B cell (primary cell): ENCODE measurements around the gene SOX3. TPM values are rescaled to one million over a fixed set of nuclear protein-coding genes. Genes with fewer than 3 reads are reported as not detected.

Source experiments
- ATAC-seq: fragments of 200-7000 bp; cut with Tn5 transposase; one replicate; pipeline ENCODE4 v1.10.0; 2021; ENCODE audit warnings: low read depth, mild to moderate bottlenecking, moderate number of reproducible peaks, moderate library complexity
- CTCF ChIA-PET: fragments of 350-600 bp; sonication (Branson Sonifier 250); formaldehyde crosslinking; loops from one replicate; lab custom pipeline; 2021; ENCODE audit warnings: antibody characterized with exemption, inconsistent platforms; lab: Charles Lee
- POLR2A ChIA-PET: fragments of 350-600 bp; sonication (Branson Sonifier 250); formaldehyde crosslinking; loops from one replicate; lab custom pipeline; 2021; ENCODE audit warnings: antibody characterized with exemption; lab: Charles Lee
- DNase-seq: peaks from one replicate; pipeline ENCODE4 v3.0.0; 2013
- H2AFZ ChIP-seq: 2 replicates; pipeline ENCODE4 v1.6.1; 2012; ENCODE audit warnings: mild to moderate bottlenecking, low read depth, low read length; ENCODE audit not compliant: insufficient read depth, poor library complexity, severe bottlenecking
- H3K27ac ChIP-seq, 2 donors: 1 replicate in 1 of 2; 2 replicates in 1 of 2; pipeline ENCODE4 v1.5.1; 2012 to 2013; ENCODE audit warnings: low read length in 2 of 2, mild to moderate bottlenecking in 2 of 2, moderate library complexity in 1 of 2
- H3K27me3 ChIP-seq, 4 experiments: fragments of 200-600 bp in 1 of 4; sonication (generic) in 1 of 4; replicated peaks in 1 of 4; 1 replicate in 2 of 4; 2 replicates in 2 of 4; pipeline versions ENCODE4 v1.6.1 to v1.7.0; 2013 to 2016; ENCODE audit warnings: low read length in 3 of 4, mild to moderate bottlenecking in 2 of 4, mixed read lengths in 1 of 4, moderate library complexity in 1 of 4; ENCODE audit not compliant: insufficient read depth in 4 of 4, control insufficient read depth in 3 of 4; ENCODE audit errors: control extremely low read depth in 1 of 4
- H3K36me3 ChIP-seq, 2 experiments: replicated peaks in 1 of 2; 1 replicate in 1 of 2; 2 replicates in 1 of 2; pipeline versions ENCODE4 v1.6.1 to v1.7.1; 2013; ENCODE audit warnings: low read length in 1 of 2; ENCODE audit not compliant: insufficient read depth in 2 of 2, control insufficient read depth in 1 of 2; ENCODE audit errors: control extremely low read depth in 1 of 2, extremely low read depth in 1 of 2
- H3K4me1 ChIP-seq, 2 donors: fragments of 200-600 bp in 1 of 2; sonication (generic) in 1 of 2; 1 replicate in 1 of 2; 2 replicates in 1 of 2; pipeline versions ENCODE4 v1.5.1 to v1.6.1; 2013 to 2017; ENCODE audit warnings: low read length in 2 of 2; ENCODE audit not compliant: control insufficient read depth in 2 of 2, insufficient read depth in 2 of 2
- H3K4me2 ChIP-seq: replicated peaks from 2 replicates; pipeline ENCODE3; 2012; ENCODE audit warnings: mild to moderate bottlenecking, low read depth, low read length; ENCODE audit not compliant: poor library complexity, severe bottlenecking
- H3K4me3 ChIP-seq, 5 experiments: fragments of 200-600 bp in 1 of 5; sonication (generic) in 1 of 5; 1 replicate in 3 of 5; 2 replicates in 2 of 5; pipeline versions ENCODE4 v1.5.1 to v1.7.0; 2011 to 2016; ENCODE audit warnings: low read length in 4 of 5, mild to moderate bottlenecking in 4 of 5, low read depth in 2 of 5, control low read depth in 1 of 5, moderate library complexity in 1 of 5; ENCODE audit not compliant: insufficient read depth in 1 of 5; ENCODE audit errors: control extremely low read depth in 1 of 5, extremely low read depth in 1 of 5
- H3K79me2 ChIP-seq: fragments of 200-600 bp; sonication (generic); one replicate; pipeline ENCODE4 v1.6.0; 2016; ENCODE audit warnings: low read length; ENCODE audit not compliant: control insufficient read depth, insufficient read depth
- H3K9ac ChIP-seq: fragments of 200-600 bp; sonication (generic); 2 replicates; pipeline ENCODE4 v1.6.1; 2017; ENCODE audit warnings: mild to moderate bottlenecking, low read length, moderate library complexity
- H3K9me3 ChIP-seq, 3 donors: one replicate each; pipeline versions ENCODE4 v1.6.1 to v1.7.1; 2013; ENCODE audit warnings: low read length in 2 of 3; ENCODE audit not compliant: control insufficient read depth in 2 of 3, insufficient read depth in 1 of 3; ENCODE audit errors: control extremely low read depth in 1 of 3
- H4K20me1 ChIP-seq: 2 replicates; pipeline ENCODE4 v1.6.0; 2012; ENCODE audit warnings: mild to moderate bottlenecking, low read length; ENCODE audit not compliant: insufficient read depth, control insufficient read depth, poor library complexity, severe bottlenecking
- H3K27ac Mint-ChIP-seq: one replicate; pipeline ENCODE4 v1.8.0; 2021; ENCODE audit warnings: mixed read lengths
- H3K27me3 Mint-ChIP-seq: one replicate; pipeline ENCODE4 v1.8.0; 2021; ENCODE audit warnings: mixed read lengths
- H3K4me1 Mint-ChIP-seq: one replicate; pipeline ENCODE4 v1.8.0; 2021; ENCODE audit warnings: mixed read lengths
- H3K4me3 Mint-ChIP-seq: one replicate; pipeline ENCODE4 v1.8.0; 2021; ENCODE audit warnings: mixed read lengths
- H3K9me3 Mint-ChIP-seq: one replicate; pipeline ENCODE4 v1.8.0; 2022; ENCODE audit warnings: mixed read lengths; ENCODE audit not compliant: insufficient read depth
- CTCF ChIP-seq: fragments of 200-600 bp; IDR thresholded peaks from one replicate; pipeline ENCODE4 v1.8.0; 2022; ENCODE audit warnings: antibody characterized with exemption, mild to moderate bottlenecking
- EZH2 ChIP-seq: IDR thresholded peaks from 2 replicates; pipeline ENCODE4 v1.6.1; 2012; ENCODE audit warnings: borderline replicate concordance, low read depth, mild to moderate bottlenecking, moderate library complexity, low read length; ENCODE audit not compliant: insufficient read depth, poor library complexity, severe bottlenecking
- WGBS: methylation state at CpG from one replicate; pipeline ENCODE4 v1.1.5; 2013; ENCODE audit warnings: missing lambda C conversion rate; ENCODE audit not compliant: insufficient coverage; 5-methylcytosine and 5-hydroxymethylcytosine counted together
- intact Hi-C: fragments of 100-400 bp; cut with micrococcal nuclease; formaldehyde crosslinking; loops from one replicate; pipeline ENCODE4 v1.10.0; 2022
- polyA plus RNA-seq: library from polyadenylated mRNA; depleted of rRNA; stranded (reverse); fragments of >200 nt; gene quantifications from 2 replicates; pipeline ENCODE4 v1.2.3, GENCODE V29; 2012
- total RNA-seq, 2 donors: library from RNA; stranded (reverse); fragments of 120-200 nt in 1 of 2; gene quantifications; 1 replicate in 1 of 2; 2 replicates in 1 of 2; pipeline versions ENCODE4 v1.2.3 to v1.2.4, GENCODE V29; 2013 to 2022

The SOX3 gene
- total and polyA plus RNA-seq, 2 donors (not counting 1 experiment from before 2014, with no cell fraction given), result not detected

GRCh38 chrX:140500441-140500840 is 4.4 kb downstream of the SOX3 start:
- TF ChIP-seq CTCF (no peak), EZH2 (no peak)
- peaks cover 0 to 12% (median 0%) of the 10 kb centered on the region in 3 donors for H3K9me3 ChIP-seq
- H3K4me2 ChIP-seq, result no peak overlapping the region
- Mint-ChIP-seq H3K4me1 (peaks cover 6% of the 10 kb centered on the region), H3K27me3 (peaks cover 20% of the 10 kb centered on the region), H3K4me3 (no peak overlapping the region), H3K9me3 (no peaks in the 10 kb centered on the region), H3K27ac (no peak overlapping the region)
- no peak for ATAC-seq
- intact Hi-C loops, result no loop called here
- no peak overlapping the region for H3K9ac ChIP-seq
- no peak overlapping the region for H2AFZ ChIP-seq
- POLR2A ChIA-PET, result no interaction called here
- H3K4me1 ChIP-seq, result peaks cover 0 to 2% of the 10 kb centered on the region in 2 donors
- WGBS, result no CpG with 5 or more reads among the region's 9 CpGs
- no peak overlapping the region for H3K4me3 ChIP-seq
- CTCF ChIA-PET, result no interaction called here
- no peaks in the 10 kb centered on the region for H4K20me1 ChIP-seq
- no peak for DNase-seq
- H3K36me3 ChIP-seq, result no peaks in the 10 kb centered on the region
- H3K27ac ChIP-seq, result no peak overlapping the region
- peaks cover 0 to 17% (median 4%) of the 10 kb centered on the region in 4 experiments for H3K27me3 ChIP-seq
- H3K79me2 ChIP-seq, result no peaks in the 10 kb centered on the region

- no peak for DNase-seq
- H3K9ac ChIP-seq, result no peak overlapping the region
- Mint-ChIP-seq H3K4me3 (no peak overlapping the region), H3K9me3 (no peaks in the 10 kb centered on the region), H3K27ac (no peak overlapping the region), H3K4me1 (no peaks in the 10 kb centered on the region), H3K27me3 (peaks cover 6% of the 10 kb centered on the region)
- no peaks in the 10 kb centered on the region for H3K27me3 ChIP-seq
- no peaks in the 10 kb centered on the region for H3K4me1 ChIP-seq
- POLR2A ChIA-PET, result no interaction called here
- CTCF ChIA-PET, result no interaction called here
- no peaks in the 10 kb centered on the region for H4K20me1 ChIP-seq
- TF ChIP-seq CTCF, result no peak
- no peak for TF ChIP-seq EZH2
- ATAC-seq, result no peak
- H3K79me2 ChIP-seq, result no peaks in the 10 kb centered on the region
- H3K4me3 ChIP-seq, result no peak overlapping the region
- intact Hi-C loops, result no loop called here
- no peak overlapping the region for H3K4me2 ChIP-seq
- no CpG with 5 or more reads among the region's 1 CpG for WGBS
- H3K36me3 ChIP-seq, result no peaks in the 10 kb centered on the region
- no peak overlapping the region for H3K27ac ChIP-seq
- H3K9me3 ChIP-seq, result no peaks in the 10 kb centered on the region
- H2AFZ ChIP-seq, result no peak overlapping the region
These were observed 9.1 kb downstream of the SOX3 start for GRCh38 chrX:140495739-140496138.
